ENCODE data around the gene KCNB1. TPM values are rescaled to one million over a fixed set of nuclear protein-coding genes. Genes with fewer than 3 reads are reported as not detected.

The KCNB1 gene
- total and polyA plus RNA-seq, 2 of the 4 experiments (the other 2 are of a cell fraction): 0.05 TPM; not detected in 1

- no peak overlapping the region for H3K4me2 ChIP-seq (ENCODE audit: low read depth, low read length)
- H3K9me3 ChIP-seq (ENCODE audit: control insufficient read depth, insufficient read depth, low read length): no peaks in the 10 kb centered on the region
- ChIA-PET CTCF (interaction anchor here (1.0 kb wide), 1 partner anchor 10 kb away, joined by 3 read pairs; no protein-coding TSS in a partner anchor), POLR2A (ENCODE audit: unreplicated experiment) (no interaction called here)
- H2BK20ac ChIP-seq (ENCODE audit: low read depth, low read length): no peak overlapping the region
- no peak overlapping the region for H2BK15ac ChIP-seq (ENCODE audit: low read depth, low read length)
- H4K20me1 ChIP-seq (ENCODE audit: insufficient read depth, low read length): no peaks in the 10 kb centered on the region
- no peak overlapping the region for H3K14ac ChIP-seq (replicated peaks; ENCODE audit: low read depth, low read length)
- no peak overlapping the region for H2AK9ac ChIP-seq (replicated peaks; ENCODE audit: low read depth, low read length, poor library complexity)
- no peak overlapping the region for H4K8ac ChIP-seq (ENCODE audit: low read depth in 2 of 2, low read length in 2 of 2)
- H3K36me3 ChIP-seq (ENCODE audit: control insufficient read depth, insufficient read depth, low read length): 0 out of 2 replicates have a peak, but pooled peaks cover 3% of the 10 kb centered on the region
- dilution Hi-C loops (cut with HindIII; ENCODE audit: low sequenced_read_pairs, unreplicated experiment): no loop called here
- no peak overlapping the region for H3K4ac ChIP-seq (ENCODE audit: low read depth, low read length)
- no peak overlapping the region for H2AK5ac ChIP-seq (ENCODE audit: low read depth, low read length)
- H3K23ac ChIP-seq (ENCODE audit: low read depth, low read length): no peak overlapping the region
- no peak overlapping the region for H3K9ac ChIP-seq (ENCODE audit: low read depth, low read length)
- H2BK120ac ChIP-seq (ENCODE audit: low read depth, low read length): no peak overlapping the region
- no TSS peak for BruUV-seq (replicated peaks)
- DNase-seq: no peak
- H3K4me3 ChIP-seq (ENCODE audit: insufficient read depth, low read depth, low read length): no peak overlapping the region
- H3K27me3 ChIP-seq (ENCODE audit: control insufficient read depth, insufficient read depth, low read length): peaks cover 14% of the 10 kb centered on the region
- H3K79me1 ChIP-seq (ENCODE audit: low read depth in 1 of 2, low read length in 2 of 2): no peaks in the 10 kb centered on the region
- no peak overlapping the region for H3K56ac ChIP-seq (ENCODE audit: extremely low read depth, insufficient read depth, low read length)
- TF ChIP-seq RAD21 (IDR thresholded peaks at IDR 0.05; ENCODE audit: low read length) (no peak), CTCF (conservative IDR thresholded peaks at IDR 0.05; ENCODE audit: low read depth, low read length) (no peak), MAZ (IDR thresholded peaks at IDR 0.05; ENCODE audit: borderline replicate concordance, low read depth, low read length) (no peak), USF2 (IDR thresholded peaks at IDR 0.05; ENCODE audit: low read depth, low read length) (no peak), NFE2L2 (IDR thresholded peaks at IDR 0.05; ENCODE audit: low read depth, low read length) (no peak), MAFK (IDR thresholded peaks at IDR 0.05; ENCODE audit: low read depth, low read length) (no peak), RCOR1 (IDR thresholded peaks at IDR 0.05; ENCODE audit: insufficient replicate concordance, low read length) (no peak), FOS (IDR thresholded peaks at IDR 0.05; ENCODE audit: low read depth, low read length) (no peak), BHLHE40 (IDR thresholded peaks at IDR 0.05; ENCODE audit: low read depth, low read length) (no peak), CHD1 (IDR thresholded peaks at IDR 0.05; ENCODE audit: low read depth, low read length) (no peak), RFX5 (IDR thresholded peaks at IDR 0.05; ENCODE audit: low read depth, low read length) (no peak), CEBPB (IDR thresholded peaks at IDR 0.05; ENCODE audit: low read depth, low read length) (no peak), SMC3 (IDR thresholded peaks at IDR 0.05; ENCODE audit: low read depth, low read length) (no peak), MXI1 (IDR thresholded peaks at IDR 0.05; ENCODE audit: borderline replicate concordance, low read depth, low read length) (no peak), ELK1 (IDR thresholded peaks at IDR 0.05; ENCODE audit: borderline replicate concordance, low read depth, low read length) (no peak), POLR2A (IDR thresholded peaks at IDR 0.05; ENCODE audit: low read depth, low read length) (no peak)
- H2AFZ ChIP-seq (replicated peaks; ENCODE audit: low read length, poor library complexity): no peak overlapping the region
- no peak overlapping the region for H3K18ac ChIP-seq (ENCODE audit: low read depth, low read length)
- no peak overlapping the region for H4K5ac ChIP-seq (ENCODE audit: low read depth, low read length)
- no peak overlapping the region for H3K27ac ChIP-seq (ENCODE audit: insufficient read depth, low read length)
- WGBS, 2 experiments (ENCODE audit: extremely low coverage in 2 of 2, insufficient read length in 1 of 2): 41% methylated on average over 3 of the region's 4 CpGs; no CpG with 5 or more reads in 1 of the 2 experiments
- no peak for ATAC-seq (ENCODE audit: low read depth)
- H3K9me1 ChIP-seq (ENCODE audit: insufficient read depth, low read length): no peaks in the 10 kb centered on the region
- no peaks in the 10 kb centered on the region for H3K4me1 ChIP-seq (ENCODE audit: control insufficient read depth, insufficient read depth, low read length)
- in situ Hi-C loops (cut with MboI; ENCODE audit: low sequenced_read_pairs): no loop called here
- no peak overlapping the region for H4K91ac ChIP-seq (ENCODE audit: insufficient read depth, low read depth, low read length)
- intact Hi-C loops (cut with micrococcal nuclease): no loop called here
- H2BK5ac ChIP-seq (ENCODE audit: low read depth, low read length, poor library complexity, severe bottlenecking): no peak overlapping the region
Measured at GRCh38 chr20:49519212-49519712, 36.8 kb upstream of the KCNB1 start.

All from IMR-90 (cell line).